COLO668 (cell line): ENCODE data around the gene LYRM2.

Experiments used
- DNase-seq: peaks from one replicate; lab custom pipeline; 2025; ENCODE audit not compliant: unreplicated experiment; lab: John Stamatoyannopoulos, UW

Gene LYRM2

DNA sequence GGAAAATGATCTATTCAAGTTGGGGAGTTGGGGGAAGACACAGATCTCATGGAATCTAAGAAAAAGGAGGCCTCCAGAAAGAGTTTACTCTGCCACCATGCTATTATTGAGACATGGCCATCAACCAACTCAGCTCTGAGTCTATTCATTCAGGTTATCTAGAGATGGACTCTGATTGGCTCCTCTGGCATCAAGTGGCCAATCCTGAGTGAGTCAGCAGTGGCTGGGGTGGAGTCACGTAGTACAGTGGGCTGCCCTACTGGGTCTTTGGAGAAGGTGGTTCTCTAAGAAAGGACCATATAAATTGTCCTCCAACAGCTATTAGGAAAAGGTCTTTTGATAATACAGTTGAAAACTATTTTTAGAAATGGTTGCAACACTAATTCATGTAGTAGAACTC lies 42.1 kb downstream of the LYRM2 start:
- DNase-seq, result no peak

DNA sequence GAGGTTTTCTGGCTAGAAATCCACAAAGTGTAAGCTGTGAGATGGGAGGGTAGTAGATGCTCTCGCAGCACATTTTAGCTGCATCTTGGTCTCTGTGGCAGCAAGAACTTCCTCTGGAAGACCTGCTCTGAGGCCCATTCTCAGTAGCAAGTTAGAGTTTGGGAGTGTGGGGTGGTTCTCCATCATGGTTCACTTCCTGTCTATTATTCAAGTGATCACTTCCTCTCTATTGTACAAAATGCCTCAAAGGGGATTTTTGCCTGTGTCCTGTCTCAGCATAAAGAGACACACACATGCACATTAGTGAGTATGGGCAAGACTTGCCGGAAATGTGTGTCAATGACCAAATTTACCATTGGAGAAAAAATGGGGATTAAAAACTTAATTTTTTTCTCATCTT lies 42.5 kb downstream of the LYRM2 start:
- DNase-seq, result no peak

DNA sequence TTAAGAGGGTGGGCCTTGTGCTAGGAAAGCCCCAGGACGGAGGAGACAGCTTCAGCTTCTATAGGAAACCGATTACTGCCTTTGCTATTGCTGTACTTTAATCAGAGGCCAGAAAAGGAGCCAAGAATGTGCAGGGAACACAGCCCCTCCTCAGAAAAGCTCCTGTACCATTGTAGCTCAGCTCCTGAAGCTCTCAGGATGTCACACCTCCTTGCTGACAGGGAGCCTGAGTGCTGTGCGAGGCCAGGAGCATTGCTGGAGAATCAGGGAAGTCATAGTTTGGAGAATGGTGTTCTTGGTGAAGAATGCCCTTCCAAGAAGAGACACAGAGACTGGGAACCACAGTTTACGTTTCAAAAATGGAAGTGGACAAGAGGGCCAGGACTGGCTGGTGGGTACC lies 46.8 kb downstream of the LYRM2 start:
- DNase-seq, result no peak

DNA sequence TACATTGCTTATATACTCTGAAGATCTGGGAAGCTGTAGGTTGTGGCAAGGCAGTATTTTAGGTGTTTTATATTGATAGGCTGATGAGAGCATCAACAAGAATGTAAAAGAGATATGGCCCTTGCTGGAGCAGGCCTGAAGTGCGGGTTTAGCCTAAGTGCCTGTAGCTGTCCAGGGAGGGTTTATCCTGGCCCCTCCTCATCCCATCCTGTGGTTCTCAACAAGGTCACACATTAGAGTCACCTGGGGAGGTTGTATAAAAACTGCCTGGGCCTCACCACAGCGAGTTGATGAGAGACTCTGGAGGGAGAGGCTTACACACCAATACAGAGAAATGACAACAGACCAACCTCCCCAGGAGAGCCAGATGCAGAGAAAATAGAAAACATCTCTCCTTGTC lies 48.4 kb downstream of the LYRM2 start:
- no peak for DNase-seq

DNA sequence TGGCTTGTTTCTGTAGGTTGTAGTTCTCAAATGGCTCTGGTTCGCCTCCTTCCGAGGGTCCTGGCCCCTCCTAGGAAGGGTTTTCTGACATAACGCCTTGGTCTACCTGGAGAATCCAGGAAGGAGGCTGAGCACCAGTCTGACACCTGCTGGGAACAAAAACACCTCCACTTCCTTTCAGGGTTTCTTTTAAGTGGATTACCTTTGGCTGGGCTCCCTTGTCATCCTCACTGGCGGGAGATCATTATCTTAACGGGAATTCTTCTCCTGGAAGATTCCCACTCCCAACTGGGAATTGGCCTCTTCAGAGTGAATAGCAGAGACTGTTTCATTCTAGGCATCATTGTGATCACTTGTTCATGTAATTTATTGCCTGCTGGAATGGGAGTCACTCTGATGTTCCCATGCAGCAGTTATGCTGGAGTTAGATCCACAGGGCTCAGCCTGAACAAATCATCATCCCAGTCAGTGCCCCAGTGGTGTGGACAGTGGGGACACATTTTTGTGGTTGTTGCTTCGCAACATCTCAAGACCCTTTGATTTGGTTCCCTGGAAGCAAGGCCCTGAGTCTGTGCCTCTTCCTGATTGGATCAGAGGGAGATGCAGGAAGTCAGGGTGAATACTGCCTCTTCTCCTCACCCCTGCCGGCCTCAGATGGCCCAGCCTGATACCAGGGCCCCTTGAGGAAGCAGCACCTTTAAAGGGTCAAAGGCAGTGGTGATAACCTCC lies 49.1 kb downstream of the LYRM2 start:
- DNase-seq, result no peak

DNA sequence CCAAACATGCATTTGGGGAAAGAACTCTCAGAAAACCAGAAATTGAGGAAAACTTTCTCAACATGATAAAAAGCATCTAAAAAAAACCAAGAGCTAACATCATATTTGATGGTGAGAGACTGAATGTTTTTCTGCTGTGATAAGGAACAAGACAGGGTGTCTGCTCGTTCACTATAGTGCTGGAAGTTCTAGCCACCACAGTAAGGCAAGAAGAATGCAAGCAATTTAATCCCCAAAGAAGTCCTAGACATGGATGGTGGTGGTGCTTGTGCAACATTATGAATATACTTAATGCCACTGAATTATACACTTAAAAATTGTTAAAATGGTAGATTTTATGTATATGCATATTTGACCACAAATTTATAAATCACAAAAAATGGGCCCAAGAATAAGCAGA lies 53.4 kb downstream of the LYRM2 start:
- DNase-seq, result no peak

DNA sequence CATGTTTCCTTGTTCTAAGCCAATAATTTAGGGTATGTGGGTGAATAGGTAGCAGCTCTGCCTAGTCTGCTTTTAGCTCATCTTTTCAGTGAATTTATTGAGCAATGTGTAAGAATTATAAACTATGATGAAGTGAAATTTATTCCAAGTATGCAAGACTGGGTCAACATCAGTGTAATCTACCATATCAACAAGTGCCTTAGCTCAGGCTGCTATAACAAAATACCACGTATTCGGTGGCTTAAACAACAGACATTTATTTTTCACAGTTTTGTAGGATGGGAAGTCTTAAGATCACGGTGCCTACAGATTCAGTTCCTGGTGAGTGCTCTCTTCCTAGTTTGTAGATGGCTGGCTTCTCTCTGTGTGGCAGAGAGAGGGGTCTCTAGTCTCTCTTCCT lies 54.0 kb downstream of the LYRM2 start:
- no peak for DNase-seq

DNA sequence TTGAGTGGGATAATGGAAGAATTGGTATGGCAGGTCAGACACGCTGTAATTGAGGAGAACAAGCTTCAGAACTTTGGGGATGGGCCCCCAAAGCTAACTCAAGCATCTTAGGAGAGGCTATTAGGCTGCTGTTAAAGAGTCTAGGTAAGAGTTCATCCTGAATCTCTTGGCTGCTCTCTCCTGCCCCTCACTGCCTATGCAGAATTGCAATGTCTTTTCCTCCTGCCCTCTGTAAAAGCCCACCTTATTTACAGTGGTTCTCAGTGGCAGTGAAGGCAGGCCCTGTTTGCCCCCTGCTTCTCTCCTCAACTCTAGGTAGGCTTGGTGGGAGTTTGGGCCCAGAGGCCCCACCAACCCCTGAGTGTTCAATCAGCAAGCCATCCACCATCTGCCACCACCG lies 55.0 kb downstream of the LYRM2 start:
- DNase-seq, result no peak

DNA sequence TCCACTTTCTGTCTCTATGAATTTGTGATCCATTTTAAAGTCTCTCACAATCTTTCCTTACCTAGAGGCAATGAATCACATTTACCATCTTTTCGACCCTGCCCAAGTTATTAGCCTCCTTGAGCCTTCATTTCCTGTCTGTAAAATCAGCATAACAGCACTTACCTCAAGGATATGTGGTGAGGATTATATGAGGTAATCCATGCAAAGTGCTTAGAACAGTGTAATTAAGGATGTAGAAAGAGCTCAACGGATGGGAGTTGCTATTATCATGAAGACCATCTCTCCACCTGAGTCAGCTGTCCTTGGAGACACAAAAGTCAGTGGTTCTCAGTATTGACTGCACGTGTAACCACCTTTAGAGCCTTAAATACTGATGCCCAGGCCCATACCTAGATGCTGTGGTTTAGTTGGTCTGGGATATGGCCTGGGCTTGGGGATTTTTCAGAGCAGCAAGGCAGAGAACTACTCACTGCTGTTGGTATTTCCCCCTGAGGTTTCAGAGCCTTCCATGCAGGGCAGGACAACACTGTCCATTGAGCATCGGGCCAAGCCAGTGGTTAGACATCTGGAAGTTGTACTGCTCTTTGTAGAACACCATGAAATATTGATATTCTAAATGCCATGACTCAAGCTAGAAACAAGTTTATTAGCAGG lies 55.8 kb downstream of the LYRM2 start:
- DNase-seq, result no peak

DNA sequence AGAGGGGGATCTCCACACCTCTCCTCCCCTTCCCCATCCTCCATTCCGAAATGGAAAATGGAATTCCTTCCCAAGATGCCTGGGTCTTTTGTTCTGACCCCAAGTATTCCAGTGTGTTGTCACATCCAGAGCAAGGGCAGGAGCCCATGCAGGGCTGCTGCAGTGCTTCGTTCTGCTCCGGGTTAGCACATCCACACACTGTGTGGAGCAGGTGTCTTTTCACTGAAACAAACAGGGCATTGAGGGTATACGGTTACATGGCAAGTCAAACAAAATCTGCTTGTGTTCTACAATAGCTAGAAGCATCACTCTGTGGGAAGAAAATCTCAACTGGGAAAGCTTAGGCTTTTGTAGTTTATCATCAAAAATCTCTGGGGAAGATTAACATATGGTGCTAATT lies 56.9 kb downstream of the LYRM2 start:
- DNase-seq, result peak; percentile 49

DNA sequence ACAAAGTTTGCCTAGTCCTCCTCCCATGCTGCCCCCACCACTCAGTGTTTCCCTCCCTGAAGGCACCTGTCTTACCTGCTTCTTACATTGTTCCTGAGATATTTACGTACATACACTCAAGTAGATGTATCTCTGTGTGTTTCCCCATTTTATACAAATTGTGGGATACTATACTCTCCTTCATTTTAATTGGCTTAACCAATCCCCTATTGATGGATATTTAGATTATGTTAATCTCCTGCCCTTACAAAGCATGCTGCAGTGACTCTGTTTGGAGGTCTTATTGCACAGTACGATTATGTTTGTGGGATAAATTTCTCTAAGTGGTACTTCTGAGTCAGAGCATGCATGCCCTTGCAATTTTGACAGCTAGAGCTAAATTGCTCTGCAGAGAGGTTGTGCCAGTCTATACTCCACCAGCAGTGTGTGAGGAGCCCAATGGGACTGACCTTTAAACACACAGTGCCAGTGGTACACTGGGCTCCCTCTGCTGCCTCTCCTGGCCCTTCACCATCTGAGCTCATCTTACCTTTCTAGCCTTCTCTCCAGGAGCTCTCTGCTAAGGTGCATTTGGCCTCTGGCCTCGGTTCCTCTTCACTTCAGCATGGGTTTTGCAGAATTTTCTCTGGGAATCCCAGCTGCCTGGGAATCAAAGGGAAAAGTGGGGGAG lies 57.4 kb downstream of the LYRM2 start:
- DNase-seq, result peak; percentile 18

DNA sequence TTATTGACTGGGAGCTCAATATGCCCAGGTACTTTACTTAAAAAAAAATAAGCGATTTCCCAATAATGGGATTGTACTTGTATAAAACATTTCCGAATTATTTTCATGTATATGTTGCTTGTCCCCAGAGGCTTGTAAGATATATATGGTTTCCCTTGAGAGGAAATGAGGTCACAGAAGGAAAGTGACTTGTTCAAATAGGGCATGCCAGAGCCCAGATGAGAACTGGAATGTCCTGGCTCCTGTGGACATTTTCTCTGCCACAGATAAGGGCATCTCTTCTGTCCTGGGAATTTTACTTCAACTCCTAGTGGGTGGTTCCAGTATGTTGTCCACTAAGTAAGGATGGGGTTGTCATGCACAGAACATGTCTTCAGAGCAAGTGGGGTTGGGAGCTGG lies 63.0 kb downstream of the LYRM2 start:
- no peak for DNase-seq

DNA sequence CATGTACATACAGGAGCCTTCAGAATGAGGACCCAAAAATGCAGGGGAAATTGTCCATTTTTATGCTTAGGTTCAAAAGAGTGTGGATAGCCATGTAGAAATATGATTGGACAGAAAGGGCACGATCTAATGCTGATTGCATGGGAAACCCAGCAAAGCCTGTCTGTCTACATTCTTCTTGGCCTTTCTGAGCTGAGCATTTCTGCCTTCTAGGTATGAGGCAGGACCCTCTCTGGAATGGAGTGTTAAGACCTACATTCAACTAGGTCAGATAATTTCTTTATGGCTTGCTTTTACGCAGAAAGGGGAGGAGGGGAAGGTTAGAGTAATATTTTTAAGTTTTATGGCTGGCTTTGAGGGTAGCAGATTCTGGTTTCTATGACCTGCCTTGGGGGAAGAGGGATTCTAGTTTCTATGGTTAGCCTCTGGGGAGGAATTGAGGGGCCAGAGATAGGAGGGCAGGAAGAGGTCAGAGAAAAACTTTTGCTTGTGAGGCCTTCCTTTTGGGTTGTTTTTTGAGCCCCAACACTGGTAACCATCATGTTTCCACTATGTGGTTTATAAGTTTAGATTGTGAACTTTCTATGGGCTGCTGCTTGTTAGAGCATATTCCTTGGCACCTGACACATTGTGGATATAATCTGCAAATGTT lies 63.5 kb downstream of the LYRM2 start:
- DNase-seq, result no peak

DNA sequence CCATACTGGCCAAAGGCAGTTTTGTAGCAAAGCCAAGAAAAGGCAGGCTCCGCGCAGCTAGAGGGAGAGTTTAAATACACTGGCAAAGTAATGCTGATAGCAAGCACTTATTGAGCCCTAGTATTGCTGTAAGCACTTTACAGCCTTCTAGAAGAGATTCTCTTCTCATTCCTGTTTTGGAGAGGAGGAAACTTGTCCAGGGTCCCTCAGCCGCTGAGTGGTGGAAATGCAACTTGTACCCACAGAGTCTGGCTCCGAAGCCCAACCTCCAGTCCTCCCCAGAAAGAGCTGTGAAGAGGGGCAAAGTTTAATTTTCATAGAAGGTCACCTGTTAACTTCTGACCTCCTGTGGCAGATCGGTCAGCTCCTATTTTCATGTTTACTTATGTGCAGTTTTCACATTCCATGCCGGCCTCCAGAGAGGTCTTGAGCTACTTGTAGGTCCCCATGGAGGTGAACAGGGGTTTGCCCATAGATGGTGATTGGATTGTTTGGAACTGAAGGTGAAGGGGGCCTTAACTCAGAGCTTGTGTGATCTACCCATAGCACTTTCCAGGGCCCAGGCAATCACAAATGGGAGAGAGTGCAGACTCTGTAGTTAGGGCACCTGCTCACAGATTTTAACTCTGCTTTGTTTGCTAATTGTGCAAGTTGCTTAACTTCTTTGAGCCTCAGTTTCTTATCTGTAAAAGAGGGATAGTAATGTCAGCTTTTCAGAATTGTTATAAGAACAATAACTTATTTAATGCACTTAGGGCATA lies 70.7 kb downstream of the LYRM2 start:
- no peak for DNase-seq

DNA sequence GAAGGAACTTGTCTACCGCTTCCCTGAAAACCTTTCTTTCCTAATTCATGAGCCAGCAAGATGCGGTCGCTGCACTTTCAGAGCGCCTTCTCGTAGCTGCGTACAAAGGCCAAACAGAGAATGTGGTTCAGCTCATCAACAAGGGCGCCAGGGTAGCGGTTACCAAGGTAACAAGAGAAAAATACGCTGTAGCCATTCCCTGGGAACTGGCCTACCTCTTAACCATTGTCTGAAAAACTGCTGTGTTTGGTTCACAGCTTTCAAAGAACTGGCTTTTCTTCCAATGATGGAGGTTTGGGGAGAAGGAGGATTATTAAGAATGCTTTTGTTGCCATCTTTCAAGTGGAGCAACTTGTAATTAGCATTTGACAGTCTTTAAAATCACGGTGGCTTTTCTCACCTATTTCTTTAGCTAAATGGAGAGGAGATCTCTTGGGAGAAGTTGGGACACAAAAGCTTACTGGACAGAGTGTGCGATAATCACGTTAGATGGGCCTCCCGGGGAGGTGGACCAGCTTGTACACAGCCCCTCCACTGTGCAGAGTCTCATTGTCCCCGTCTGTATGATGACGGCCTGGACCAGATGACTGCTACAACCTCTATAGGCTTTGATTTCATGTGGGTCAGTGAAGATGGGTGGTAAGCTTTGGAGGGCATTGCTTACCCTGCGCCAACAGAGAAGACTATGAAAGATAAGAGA lies 71.5 kb downstream of the LYRM2 start:
- no peak for DNase-seq

DNA sequence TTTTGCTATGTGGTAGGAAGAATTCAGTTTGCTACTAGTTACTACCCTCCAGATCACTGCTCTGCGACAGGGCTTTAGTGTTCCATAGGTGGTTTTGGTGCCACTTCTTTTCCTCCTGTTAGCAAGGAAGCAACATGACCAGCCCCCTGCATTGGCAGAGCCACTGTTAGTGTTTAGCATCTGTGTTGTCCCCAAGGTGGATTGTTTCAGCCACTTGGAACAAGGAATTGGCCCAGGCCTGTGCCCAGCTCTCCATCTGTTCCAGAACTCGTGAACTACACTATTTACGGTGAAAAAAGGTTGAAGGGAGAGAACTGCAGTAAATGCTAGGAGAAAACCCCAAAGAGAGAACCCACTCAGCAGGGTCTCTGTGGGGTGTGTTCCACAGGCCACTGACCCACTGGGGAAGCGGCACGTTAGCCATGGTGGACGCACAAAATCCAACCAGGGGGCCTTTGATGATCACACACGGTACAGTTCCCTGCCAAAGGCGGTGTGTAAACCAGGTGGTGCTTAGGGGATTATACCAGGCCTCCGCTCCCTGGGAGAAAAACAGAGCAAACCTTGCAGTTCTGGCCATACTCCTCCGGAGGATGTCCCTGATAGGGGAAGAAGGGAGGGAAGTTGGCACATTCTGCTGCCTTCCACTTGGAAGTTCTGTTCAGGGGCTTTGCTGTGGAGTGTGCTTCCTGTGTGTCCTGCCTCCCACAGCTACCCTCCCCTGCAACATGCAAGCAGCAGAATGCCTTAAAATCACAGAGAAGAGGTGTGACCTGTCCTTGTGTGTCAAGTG lies 72.3 kb downstream of the LYRM2 start:
- DNase-seq, result no peak

DNA sequence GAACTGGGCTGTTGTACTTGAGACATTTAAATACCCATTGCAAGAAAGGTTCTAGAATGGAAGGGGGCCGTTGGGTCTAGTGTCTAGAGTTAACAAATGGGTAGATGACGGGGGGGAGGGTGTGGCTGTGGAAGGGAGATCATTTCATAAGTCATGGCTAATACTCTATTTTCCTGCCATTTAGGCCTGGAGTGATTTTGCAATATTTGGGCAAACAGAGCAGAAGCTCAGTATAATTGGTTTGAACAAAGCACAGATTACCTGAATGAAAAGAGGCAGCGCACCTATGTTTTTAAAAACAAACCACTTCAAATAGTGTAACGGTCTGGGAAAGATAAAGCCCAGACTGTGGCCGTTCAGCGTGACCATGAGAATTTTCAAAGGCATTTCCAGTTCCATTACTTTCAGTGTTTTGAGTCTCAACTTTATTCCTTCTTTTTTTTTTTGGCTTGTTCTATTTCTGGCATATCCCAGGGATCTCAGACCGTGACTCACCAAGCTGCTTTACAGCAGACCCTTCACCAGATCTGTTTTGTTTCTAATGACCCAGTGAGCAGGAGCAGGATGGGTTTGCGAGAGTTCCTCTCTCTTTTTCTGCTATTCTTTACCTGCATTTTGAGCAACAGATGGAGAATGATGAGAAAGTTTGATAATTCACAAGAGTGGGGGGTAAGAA lies 73.7 kb downstream of the LYRM2 start:
- no peak for DNase-seq

DNA sequence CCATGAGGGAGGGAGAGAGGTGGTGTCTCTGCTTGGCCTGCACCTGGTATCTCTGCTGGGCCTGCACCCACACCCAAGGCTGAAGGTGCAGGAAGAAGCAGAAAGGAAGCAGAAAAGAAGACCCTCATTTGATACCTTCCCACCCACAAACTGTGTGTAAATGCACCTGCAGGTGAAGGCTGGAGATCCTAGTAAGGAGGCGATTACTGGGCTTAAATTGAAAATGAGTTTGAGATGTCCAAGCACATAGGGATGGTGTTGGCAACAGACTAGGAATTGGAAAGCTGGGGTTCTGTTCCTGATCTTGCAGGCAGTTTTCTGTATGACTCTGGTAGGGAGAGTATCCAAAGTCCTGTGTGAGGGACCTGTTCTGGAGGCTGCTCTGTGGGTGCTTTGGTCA lies 74.7 kb downstream of the LYRM2 start:
- no peak for DNase-seq
